WERI-Rb-1 (cell line): ENCODE measurements around the gene TSPAN12.

Experiments used
- DNase-seq: peaks from one replicate; pipeline ENCODE4 v3.0.0-alpha.2; 2020
- H3K27ac ChIP-seq: fragments of 250-450 bp; sonication (Bioruptor Pico); 2 replicates; pipeline ENCODE4 v1.5.1; 2020; ENCODE audit warnings: mild to moderate bottlenecking, moderate library complexity
- H3K27me3 ChIP-seq: fragments of 250-450 bp; sonication (Bioruptor Pico); 2 replicates; pipeline ENCODE4 v1.5.1; 2021; ENCODE audit warnings: mild to moderate bottlenecking, low read depth, moderate library complexity; ENCODE audit not compliant: insufficient read depth, severe bottlenecking
- H3K36me3 ChIP-seq: fragments of 250-450 bp; sonication (Bioruptor Pico); 2 replicates; pipeline ENCODE4 v1.5.1; 2020; ENCODE audit warnings: mild to moderate bottlenecking, moderate library complexity
- H3K4me3 ChIP-seq: 2 replicates; pipeline ENCODE4 v1.5.1; 2011; ENCODE audit warnings: low read depth, mild to moderate bottlenecking, control low read depth, low read length
- H3K9me3 ChIP-seq: fragments of 250-450 bp; sonication (Bioruptor Pico); 2 replicates; pipeline ENCODE4 v1.5.1; 2021; ENCODE audit warnings: mild to moderate bottlenecking, moderate library complexity; ENCODE audit not compliant: severe bottlenecking
- CTCF ChIP-seq: IDR thresholded peaks from 2 replicates; pipeline ENCODE4 v1.5.1; 2011; ENCODE audit warnings: low read depth, mild to moderate bottlenecking, control low read depth, inconsistent platforms, low read length

TSPAN12 gene

DNA sequence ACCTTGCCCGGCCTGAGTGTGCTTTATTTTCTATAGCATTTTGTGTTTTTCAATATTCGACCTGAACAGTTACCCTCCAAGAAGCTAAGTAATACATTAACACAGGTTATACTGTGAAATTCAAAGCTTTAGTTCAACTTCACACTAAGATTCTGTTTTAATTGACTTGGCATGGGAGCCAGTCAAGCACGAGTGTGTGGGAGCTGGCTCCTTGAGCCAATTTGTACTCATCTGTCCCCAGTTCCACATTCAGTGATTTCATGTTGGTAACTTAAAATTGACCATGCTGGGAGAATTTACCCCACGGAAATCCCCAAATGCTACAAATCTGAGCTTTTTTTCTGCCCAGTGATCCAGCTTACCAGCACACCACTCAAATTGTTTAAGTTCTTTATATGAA lies 20.3 kb downstream of the TSPAN12 start:
- no peak overlapping the region for H3K4me3 ChIP-seq
- no peaks in the 10 kb centered on the region for H3K27me3 ChIP-seq
- no peak for DNase-seq
- no peak overlapping the region for H3K27ac ChIP-seq
- H3K36me3 ChIP-seq, result no peaks in the 10 kb centered on the region
- TF ChIP-seq CTCF, result no peak
- H3K9me3 ChIP-seq, result no peaks in the 10 kb centered on the region

GRCh38 chr7:120836556-120837115 lies 21.3 kb downstream of the TSPAN12 start:
- H3K36me3 ChIP-seq, result no peaks in the 10 kb centered on the region
- no peak for TF ChIP-seq CTCF
- H3K27me3 ChIP-seq, result no peaks in the 10 kb centered on the region
- H3K4me3 ChIP-seq, result no peak overlapping the region
- no peak overlapping the region for H3K27ac ChIP-seq
- DNase-seq, result no peak
- H3K9me3 ChIP-seq, result no peaks in the 10 kb centered on the region

DNA sequence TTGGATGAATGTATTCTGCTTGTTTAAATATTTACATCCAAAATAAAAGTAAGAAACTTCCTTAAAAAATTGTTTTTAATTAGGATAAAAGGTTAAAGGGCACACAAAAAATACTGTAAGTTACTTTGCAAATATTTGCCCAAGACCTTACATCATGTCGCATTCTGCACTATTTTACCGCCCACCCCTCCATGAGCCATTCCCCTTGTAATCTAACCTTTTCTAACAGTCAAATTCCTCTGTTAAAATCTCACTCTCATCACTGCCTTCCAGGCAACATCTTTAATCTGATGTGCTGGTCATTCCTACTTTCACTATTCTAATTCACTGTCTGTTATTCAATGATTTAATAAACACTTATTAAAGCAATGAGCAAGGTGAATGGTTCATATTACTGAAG lies 23.2 kb downstream of the TSPAN12 start:
- Histone ChIP-seq H3K27me3 (no peaks in the 10 kb centered on the region), H3K36me3 (no peaks in the 10 kb centered on the region), H3K9me3 (no peaks in the 10 kb centered on the region), H3K27ac (no peak overlapping the region), H3K4me3 (no peak overlapping the region)
- TF ChIP-seq CTCF, result no peak
- DNase-seq, result no peak

DNA sequence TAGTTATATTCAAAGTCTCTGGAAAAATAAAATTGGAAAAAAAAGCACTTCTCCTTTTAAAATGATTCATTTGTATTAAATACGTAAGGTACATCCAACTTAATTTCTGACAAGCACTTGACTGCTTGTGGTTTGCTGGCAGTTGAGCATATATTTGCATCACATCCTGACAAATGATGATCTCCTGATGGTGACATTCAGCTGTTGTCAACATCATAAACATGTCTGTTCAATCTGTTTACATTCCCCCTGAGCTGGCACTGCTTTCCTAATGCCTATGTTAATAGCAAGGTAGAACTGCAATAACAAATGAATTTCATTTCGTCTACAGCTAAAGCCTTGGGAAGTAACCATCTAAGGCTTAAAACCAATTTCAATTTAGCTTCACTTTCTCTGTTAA lies 24.4 kb downstream of the TSPAN12 start:
- no peaks in the 10 kb centered on the region for H3K9me3 ChIP-seq
- no peak overlapping the region for H3K27ac ChIP-seq
- no peaks in the 10 kb centered on the region for H3K36me3 ChIP-seq
- no peak for DNase-seq
- H3K27me3 ChIP-seq, result no peaks in the 10 kb centered on the region
- TF ChIP-seq CTCF, result no peak
- no peak overlapping the region for H3K4me3 ChIP-seq

DNA sequence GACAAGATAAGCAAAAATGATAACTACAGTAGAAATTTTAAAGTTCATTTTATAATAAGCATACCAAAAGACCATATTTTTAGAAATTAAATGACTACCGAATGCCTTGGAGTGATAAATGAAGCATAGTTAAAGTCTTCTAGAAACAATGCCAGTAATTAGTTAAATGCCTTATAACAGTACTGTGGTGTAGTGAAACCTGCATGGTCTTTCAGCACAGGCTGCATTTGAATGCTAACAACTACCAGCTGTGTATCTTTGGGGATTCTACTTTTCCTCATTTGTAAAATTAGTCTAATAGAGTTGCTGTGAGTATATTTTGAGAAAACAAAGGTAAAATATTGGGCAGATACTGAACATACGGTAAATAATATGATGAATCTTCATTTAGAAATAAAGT lies 25.1 kb downstream of the TSPAN12 start:
- Histone ChIP-seq H3K27me3 (no peaks in the 10 kb centered on the region), H3K36me3 (no peaks in the 10 kb centered on the region), H3K9me3 (no peaks in the 10 kb centered on the region), H3K4me3 (no peak overlapping the region), H3K27ac (no peak overlapping the region)
- no peak for TF ChIP-seq CTCF
- no peak for DNase-seq

GRCh38 chr7:120831260-120831659 lies 26.7 kb downstream of the TSPAN12 start:
- Histone ChIP-seq H3K36me3 (no peaks in the 10 kb centered on the region), H3K4me3 (no peak overlapping the region), H3K9me3 (no peaks in the 10 kb centered on the region), H3K27ac (no peak overlapping the region), H3K27me3 (no peaks in the 10 kb centered on the region)
- no peak for TF ChIP-seq CTCF
- DNase-seq, result no peak
